Superior temporal gyrus (tissue), 1 donor: ENCODE results near the gene LRP8.
"Not testable (repeated sequence)": the region's sequence is repeated elsewhere in the genome, so short reads cannot be mapped to it uniquely, and the experiment has no call there.

Experiments
- DNase-seq: peaks from one replicate; pipeline ENCODE4 v3.0.0-alpha.2; 2016; ENCODE audit errors: extremely low spot score

Gene LRP8

GRCh38 chr1:53284224-53285020 is 43.4 kb downstream of the LRP8 start:
- no peak for DNase-seq

- DNase-seq = not testable (repeated sequence)
Measured at GRCh38 chr1:53283156-53283555, 44.7 kb downstream of the LRP8 start.

- DNase-seq = no peak
Measured at GRCh38 chr1:53281133-53281532, 46.7 kb downstream of the LRP8 start.

GRCh38 chr1:53280496-53280895 is 47.4 kb downstream of the LRP8 start:
- no peak for DNase-seq

- DNase-seq = no peak
Measured at GRCh38 chr1:53279296-53280200, 48.3 kb downstream of the LRP8 start.

- peak; percentile 82 for DNase-seq
Measured at GRCh38 chr1:53278298-53278725, 49.6 kb downstream of the LRP8 start.

- DNase-seq = no peak
Measured at GRCh38 chr1:53277326-53277725, 50.5 kb downstream of the LRP8 start.

GRCh38 chr1:53276902-53277281 is 51.0 kb downstream of the LRP8 start:
- DNase-seq = no peak

- no peak for DNase-seq
Measured at GRCh38 chr1:53276153-53276901, 51.5 kb downstream of the LRP8 start.

GRCh38 chr1:53275566-53275965 is 52.3 kb downstream of the LRP8 start:
- no peak for DNase-seq

- no peak for DNase-seq
Measured at GRCh38 chr1:53274541-53275185, 53.2 kb downstream of the LRP8 start.

GRCh38 chr1:53274026-53274425 is 53.8 kb downstream of the LRP8 start:
- DNase-seq = no peak

- DNase-seq = no peak
Measured at GRCh38 chr1:53273526-53273925, 54.3 kb downstream of the LRP8 start.

- DNase-seq = no peak
Measured at GRCh38 chr1:53272349-53272748, 55.5 kb downstream of the LRP8 start.

- DNase-seq = no peak
Measured at GRCh38 chr1:53271446-53272090, 56.3 kb downstream of the LRP8 start.

GRCh38 chr1:53270873-53271272 is 57.0 kb downstream of the LRP8 start:
- DNase-seq = no peak

- no peak for DNase-seq
Measured at GRCh38 chr1:53270107-53270506, 57.8 kb downstream of the LRP8 start.

- no peak for DNase-seq
Measured at GRCh38 chr1:53267761-53268160, 60.1 kb downstream of the LRP8 start.

GRCh38 chr1:53266038-53266437 is 61.8 kb downstream of the LRP8 start:
- DNase-seq = no peak

- no peak for DNase-seq
Measured at GRCh38 chr1:53265581-53265980, 62.3 kb downstream of the LRP8 start.

- no peak for DNase-seq
Measured at GRCh38 chr1:53264048-53264447, 63.8 kb downstream of the LRP8 start.
